AG09319 (cell line): Measurements from ENCODE around the gene N4BP2L1.

Source experiments
- DNase-seq: peaks from one replicate; pipeline ENCODE4 v3.0.0-alpha.2; 2010; ENCODE audit warnings: low read depth; ENCODE audit errors: extremely low read depth
- TF ChIP-seq, protein P1 (sequence below): IDR thresholded peaks from 2 replicates; pipeline ENCODE4 v1.5.1; 2011; ENCODE audit warnings: low read depth, mild to moderate bottlenecking, inconsistent platforms, low read length, moderate library complexity

Gene N4BP2L1

DNA sequence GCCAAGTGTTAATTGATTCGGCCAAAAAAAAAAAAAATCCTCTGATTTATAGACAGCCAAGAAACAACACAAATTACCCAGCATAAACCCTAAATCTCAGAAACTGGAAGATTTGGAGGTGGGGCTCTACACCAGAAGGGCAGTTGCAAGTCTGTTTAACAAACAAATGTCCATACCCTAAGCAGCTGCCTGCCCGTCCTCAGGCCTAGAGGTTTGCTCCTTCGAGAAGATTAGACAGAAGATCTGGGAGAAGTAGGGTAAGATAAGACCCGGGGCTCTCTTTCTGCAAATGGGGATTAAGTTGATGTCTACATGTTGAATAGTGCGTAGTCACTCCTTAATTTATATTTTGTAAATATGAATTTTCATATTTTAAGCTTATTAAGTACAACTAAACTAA is 3.4 kb upstream of the N4BP2L1 start:
- TF ChIP-seq, protein P1, sequence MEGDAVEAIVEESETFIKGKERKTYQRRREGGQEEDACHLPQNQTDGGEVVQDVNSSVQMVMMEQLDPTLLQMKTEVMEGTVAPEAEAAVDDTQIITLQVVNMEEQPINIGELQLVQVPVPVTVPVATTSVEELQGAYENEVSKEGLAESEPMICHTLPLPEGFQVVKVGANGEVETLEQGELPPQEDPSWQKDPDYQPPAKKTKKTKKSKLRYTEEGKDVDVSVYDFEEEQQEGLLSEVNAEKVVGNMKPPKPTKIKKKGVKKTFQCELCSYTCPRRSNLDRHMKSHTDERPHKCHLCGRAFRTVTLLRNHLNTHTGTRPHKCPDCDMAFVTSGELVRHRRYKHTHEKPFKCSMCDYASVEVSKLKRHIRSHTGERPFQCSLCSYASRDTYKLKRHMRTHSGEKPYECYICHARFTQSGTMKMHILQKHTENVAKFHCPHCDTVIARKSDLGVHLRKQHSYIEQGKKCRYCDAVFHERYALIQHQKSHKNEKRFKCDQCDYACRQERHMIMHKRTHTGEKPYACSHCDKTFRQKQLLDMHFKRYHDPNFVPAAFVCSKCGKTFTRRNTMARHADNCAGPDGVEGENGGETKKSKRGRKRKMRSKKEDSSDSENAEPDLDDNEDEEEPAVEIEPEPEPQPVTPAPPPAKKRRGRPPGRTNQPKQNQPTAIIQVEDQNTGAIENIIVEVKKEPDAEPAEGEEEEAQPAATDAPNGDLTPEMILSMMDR, result no peak
- no peak for DNase-seq

DNA sequence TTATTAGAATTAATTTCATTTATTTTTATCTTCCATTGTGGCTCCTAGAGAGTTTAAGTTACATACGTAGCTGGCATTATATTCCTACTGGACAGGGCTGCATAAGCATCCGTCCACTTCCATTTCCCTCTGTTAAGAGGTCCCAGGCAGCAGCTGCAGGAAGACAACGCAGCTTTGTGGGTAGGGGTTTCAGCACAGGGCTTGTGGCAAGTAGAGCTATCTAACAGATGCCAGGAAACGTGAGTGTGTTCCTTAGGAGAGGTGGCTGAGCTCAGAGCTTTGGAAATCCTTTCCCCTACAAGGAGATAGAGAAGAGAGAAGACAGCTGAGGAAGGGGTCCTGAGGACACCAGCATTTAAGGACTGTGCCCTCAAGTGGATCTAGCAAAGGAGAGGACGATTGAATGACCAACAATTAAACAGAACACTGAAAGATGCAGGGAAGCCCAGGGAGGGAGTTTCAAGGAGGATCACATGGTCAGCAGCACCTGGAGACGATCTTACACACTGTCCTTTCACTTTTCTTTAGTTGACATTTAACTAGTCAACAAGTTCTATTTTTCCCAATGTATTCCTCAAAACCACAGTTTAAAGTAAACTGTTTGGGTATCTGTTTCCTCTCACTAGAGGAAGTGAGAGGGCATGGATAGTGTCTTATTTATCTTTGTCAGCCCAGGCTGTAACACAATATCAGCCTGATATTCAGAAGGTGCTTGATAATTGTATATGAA is 2.3 kb upstream of the N4BP2L1 start:
- DNase-seq, result no peak
- TF ChIP-seq, protein P1, result no peak

DNA sequence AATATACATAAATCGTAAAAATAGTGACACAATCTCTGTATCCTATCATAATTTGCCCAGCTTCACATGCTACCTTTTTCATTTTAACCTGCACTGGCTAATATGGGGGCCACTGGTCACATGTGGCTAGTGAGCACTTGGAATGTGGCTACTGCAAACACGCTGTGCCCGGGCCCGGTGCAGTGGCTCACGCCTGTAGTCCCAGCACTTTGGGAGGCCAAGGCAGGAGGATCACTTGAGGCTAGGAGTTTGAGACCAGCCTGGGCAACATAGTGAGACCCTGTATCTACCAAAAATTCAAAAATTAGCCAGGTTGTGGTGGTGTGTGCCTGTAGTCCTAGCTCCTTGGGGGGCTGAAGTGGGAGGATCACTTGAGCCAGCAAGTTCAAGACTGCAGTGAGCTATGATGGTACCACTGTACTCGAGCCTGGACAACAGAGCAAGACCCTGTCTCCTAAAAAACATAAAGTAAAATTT is 1.5 kb upstream of the N4BP2L1 start:
- TF ChIP-seq, protein P1, result no peak
- no peak for DNase-seq

DNA sequence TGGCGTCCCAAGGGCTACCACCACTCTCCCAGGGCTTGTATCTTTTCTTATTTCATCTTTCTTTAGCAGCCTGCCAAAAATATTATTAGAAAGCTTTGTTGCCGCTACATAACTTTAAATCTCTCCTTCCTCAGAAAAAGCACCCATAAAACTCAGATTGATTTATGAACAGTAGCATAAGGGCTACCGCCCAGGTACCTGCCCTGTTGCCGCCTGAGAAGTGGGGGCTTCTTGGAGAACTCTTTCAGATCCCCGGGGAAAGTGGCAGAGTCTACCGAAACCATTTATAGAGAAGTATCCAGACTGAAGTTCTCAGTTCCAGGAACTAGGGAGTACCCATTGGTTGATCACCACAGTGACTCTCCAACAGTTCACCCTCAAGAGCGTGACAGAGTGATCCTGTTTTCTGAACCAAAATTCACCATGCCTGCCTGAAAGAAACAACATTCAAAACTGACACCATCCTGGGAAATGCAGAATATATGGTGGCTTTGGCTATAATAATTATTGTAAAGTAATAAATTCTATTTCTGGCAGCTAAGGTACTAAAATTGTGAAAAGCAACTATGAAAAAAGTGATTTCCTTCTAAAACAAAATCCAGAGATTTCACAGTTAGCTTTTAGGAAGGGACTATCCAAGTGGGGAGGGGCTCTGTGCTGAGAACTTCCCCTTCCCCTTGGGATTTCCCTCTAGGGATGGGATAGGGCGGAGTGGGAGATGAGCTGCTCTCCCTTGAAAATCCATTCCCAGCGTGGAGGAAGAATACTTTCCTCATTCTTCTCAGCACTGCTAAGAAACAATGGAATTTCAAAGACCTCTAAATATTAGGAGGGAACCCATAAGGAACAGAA is 877 bp upstream of the N4BP2L1 start:
- TF ChIP-seq, protein P1, result no peak
- DNase-seq, result no peak

DNA sequence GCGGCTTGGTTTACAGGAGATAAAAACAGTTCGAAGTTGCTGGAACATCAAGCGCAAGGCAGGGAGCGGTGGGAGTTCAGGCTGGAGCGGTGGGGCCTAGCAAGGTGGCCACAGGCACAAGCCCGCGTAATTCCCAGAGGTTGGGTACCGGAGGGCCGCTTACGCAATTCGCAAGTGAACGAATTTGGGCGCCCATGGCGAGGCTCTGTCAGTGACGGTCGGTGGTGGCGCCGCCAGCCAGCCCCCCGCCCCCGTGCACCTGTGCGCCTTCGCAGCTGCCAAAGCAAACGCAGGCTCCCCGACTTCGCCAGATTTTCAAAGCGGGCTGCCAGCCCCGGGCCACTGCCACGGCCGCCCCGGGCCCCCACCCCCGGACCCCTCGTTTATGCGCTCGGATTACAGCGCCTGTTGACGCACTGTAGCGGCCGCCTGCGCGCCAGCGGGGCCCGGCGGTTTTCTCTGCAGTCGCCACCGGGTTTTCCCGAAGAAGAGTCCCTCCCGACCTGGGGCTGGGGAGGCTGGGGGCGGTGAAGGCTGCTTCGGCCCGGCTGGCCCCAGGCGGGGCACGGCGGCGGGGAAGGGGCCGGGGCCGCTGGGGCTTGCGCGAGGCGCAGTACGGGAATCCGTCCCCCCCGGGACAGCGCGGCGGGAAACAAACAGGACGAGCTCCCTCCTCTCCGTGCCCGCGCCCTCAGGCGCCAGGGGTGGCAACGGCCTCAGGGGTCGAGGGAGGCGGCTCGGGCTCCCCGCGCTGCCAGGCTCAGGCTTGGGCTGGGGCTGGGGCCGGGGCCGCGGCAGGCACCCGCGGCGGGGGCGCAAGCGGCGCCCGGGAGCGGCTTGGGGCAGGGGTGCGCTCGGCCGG is 709 bp downstream of the N4BP2L1 start:
- TF ChIP-seq, protein P1, result no peak
- DNase-seq, result no peak

DNA sequence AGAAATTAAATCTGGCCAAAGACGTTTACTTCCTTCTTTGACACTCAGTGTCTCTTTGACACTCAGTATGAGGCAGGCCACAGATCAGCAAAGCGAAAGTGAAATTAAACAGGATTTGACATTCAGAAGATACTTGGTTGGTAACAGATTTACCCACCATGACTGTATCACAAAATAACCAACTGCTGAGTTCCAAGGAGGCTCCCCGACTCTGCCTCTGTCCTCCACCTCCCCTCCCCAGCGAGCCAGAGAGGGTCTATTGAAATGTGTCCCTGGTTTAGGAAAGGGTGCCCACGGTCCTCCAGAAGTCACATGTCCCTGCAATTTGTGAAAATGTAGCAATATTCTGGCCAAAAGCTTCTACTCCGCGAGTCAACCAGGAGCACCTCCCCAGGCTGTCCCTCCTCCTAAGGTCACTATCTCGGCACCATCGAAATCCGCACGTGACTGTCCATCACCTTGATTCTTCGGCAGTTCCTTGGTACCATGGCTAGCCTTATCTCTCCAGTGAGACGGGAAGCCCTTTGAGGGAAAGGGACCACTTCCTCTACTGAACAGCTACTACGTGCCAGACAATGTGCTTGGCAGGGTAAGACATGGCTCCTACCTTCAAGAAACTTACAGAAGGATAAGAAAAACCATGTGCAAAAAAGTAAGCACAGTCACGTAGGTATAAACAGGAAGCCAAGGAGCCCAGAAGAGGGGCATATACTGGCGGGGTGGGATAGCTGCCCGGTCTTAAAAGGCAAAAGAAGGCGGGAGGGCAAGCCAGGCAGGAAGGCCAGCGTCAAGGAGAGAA is 1.5 kb downstream of the N4BP2L1 start:
- no peak for DNase-seq

More for the DNA sequence above, 1.5 kb downstream of the N4BP2L1 start:
- TF ChIP-seq, protein P1, result no peak
